Measurements from ENCODE around the gene PID1. TPM values are rescaled to one million over a fixed set of nuclear protein-coding genes. Genes with fewer than 3 reads are reported as not detected.

The PID1 gene
- total RNA-seq, 1 experiment from 2014 or later = 2.6 TPM

GRCh38 chr2:229118927-229119326 lies 152.2 kb downstream of the PID1 start (continued):
- TF ChIP-seq E2F5 (CRISPR knock-in tag; IDR thresholded peaks at IDR 0.05) = no peak
- TF ChIP-seq ELF4 (CRISPR knock-in tag; IDR thresholded peaks at IDR 0.05; ENCODE audit: low read depth) = no peak
- TF ChIP-seq MYBL2 (CRISPR knock-in tag; IDR thresholded peaks at IDR 0.05) = no peak
- no peak for TF ChIP-seq RELA (CRISPR knock-in tag; IDR thresholded peaks at IDR 0.05; ENCODE audit: borderline replicate concordance)
- no peak for TF ChIP-seq ZNF416 (CRISPR knock-in tag; IDR thresholded peaks at IDR 0.05)
- no peak for TF ChIP-seq TEAD4 (CRISPR knock-in tag; IDR thresholded peaks at IDR 0.05)

GRCh38 chr2:229118336-229118735 lies 152.8 kb downstream of the PID1 start:
- no peak for DNase-seq (ENCODE audit: low spot score)
- Mint-ChIP-seq H3K36me3 (no peaks in the 10 kb centered on the region), H3K27me3 (ENCODE audit: low read depth) (no peaks in the 10 kb centered on the region), H3K4me1 (no peaks in the 10 kb centered on the region), H3K4me3 (no peak overlapping the region), H3K9me3 (peaks cover under 1% of the 10 kb centered on the region), H3K27ac (no peak overlapping the region)
- ChIA-PET POLR2A (no interaction called here), CTCF (no interaction called here)
- TF ChIP-seq USF1 (CRISPR knock-in tag; IDR thresholded peaks at IDR 0.05) = no peak
- TF ChIP-seq TP53 (CRISPR knock-in tag; IDR thresholded peaks at IDR 0.05) = no peak
- no peak for TF ChIP-seq ZNF512 (CRISPR knock-in tag; IDR thresholded peaks at IDR 0.05; ENCODE audit: borderline replicate concordance)
- no peak for TF ChIP-seq ZNF317 (CRISPR knock-in tag; IDR thresholded peaks at IDR 0.05; ENCODE audit: borderline replicate concordance, low read depth)
- TF ChIP-seq ZNF416 (CRISPR knock-in tag; IDR thresholded peaks at IDR 0.05) = no peak
- TF ChIP-seq NR3C1 (CRISPR knock-in tag; conservative IDR thresholded peaks at IDR 0.05; ENCODE audit: low read depth) = no peak
- TF ChIP-seq SOX15 (CRISPR knock-in tag; IDR thresholded peaks at IDR 0.05) = no peak
- no peak for TF ChIP-seq ZNF532 (CRISPR knock-in tag; IDR thresholded peaks at IDR 0.05; ENCODE audit: borderline replicate concordance)
- no peak for ATAC-seq

- ChIA-PET CTCF (no interaction called here), POLR2A (no interaction called here)
- ATAC-seq (no peak), DNase-seq (ENCODE audit: low spot score) (no peak)
- 0 out of 2 replicates have a peak, but pooled peaks cover 2% of the 10 kb centered on the region for H3K4me1 Mint-ChIP-seq
- no peak overlapping the region for H3K4me3 Mint-ChIP-seq
- no peaks in the 10 kb centered on the region for H3K27me3 Mint-ChIP-seq (ENCODE audit: low read depth)
- H3K9me3 Mint-ChIP-seq = peaks cover under 1% of the 10 kb centered on the region; the same call in 1 of the 2 replicates
- no peak overlapping the region for H3K27ac Mint-ChIP-seq
- H3K36me3 Mint-ChIP-seq = no peaks in the 10 kb centered on the region
- TF ChIP-seq NFE2L1 (CRISPR knock-in tag; IDR thresholded peaks at IDR 0.05) (no peak), E2F4 (CRISPR knock-in tag; IDR thresholded peaks at IDR 0.05; ENCODE audit: borderline replicate concordance, low read depth) (no peak), ZNF219 (CRISPR knock-in tag; IDR thresholded peaks at IDR 0.05; ENCODE audit: borderline replicate concordance) (no peak), TP53 (CRISPR knock-in tag; IDR thresholded peaks at IDR 0.05) (no peak), FOXJ3 (CRISPR knock-in tag; IDR thresholded peaks at IDR 0.05; ENCODE audit: borderline replicate concordance) (no peak), MYBL2 (CRISPR knock-in tag; IDR thresholded peaks at IDR 0.05) (no peak), JAZF1 (CRISPR knock-in tag; IDR thresholded peaks at IDR 0.05) (no peak), KAT7 (CRISPR knock-in tag; IDR thresholded peaks at IDR 0.05; ENCODE audit: borderline replicate concordance) (no peak), ZNF232 (CRISPR knock-in tag; IDR thresholded peaks at IDR 0.05) (no peak), SMAD4 (CRISPR knock-in tag; IDR thresholded peaks at IDR 0.05) (no peak), STAT6 (CRISPR knock-in tag; conservative IDR thresholded peaks at IDR 0.05; ENCODE audit: low read depth) (no peak)
Observed at GRCh38 chr2:229111744-229112143, 159.3 kb downstream of the PID1 start.
